AG08395 (cell line): ENCODE data around the gene MVK.
"Not testable (repeated sequence)": the region's sequence is repeated elsewhere in the genome, so short reads cannot be mapped to it uniquely, and the experiment has no call there.

ENCODE experiments used
- DNase-seq: peaks from one replicate; pipeline ENCODE4 v3.0.0; 2012; ENCODE audit warnings: mixed read lengths, low spot score

The MVK gene

DNA sequence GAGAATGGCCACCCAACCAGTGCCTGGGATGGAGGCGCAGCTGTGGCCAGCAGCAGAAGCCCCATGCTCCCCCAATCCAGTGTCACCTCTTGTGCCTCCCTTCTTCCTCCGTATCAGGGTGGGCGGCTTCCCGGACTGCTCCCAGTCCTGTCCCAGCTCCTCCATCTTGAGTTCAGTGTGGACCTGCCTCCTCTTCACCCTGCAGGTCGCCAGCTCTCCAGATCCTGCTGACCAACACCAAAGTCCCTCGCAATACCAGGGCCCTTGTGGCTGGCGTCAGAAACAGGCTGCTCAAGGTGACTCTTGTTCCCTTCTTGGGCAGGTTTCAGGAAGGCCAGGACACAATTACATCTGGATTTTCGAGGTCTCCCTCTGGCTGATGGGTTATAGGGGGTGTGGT lies 17.0 kb downstream of the MVK start:
- no peak for DNase-seq

DNA sequence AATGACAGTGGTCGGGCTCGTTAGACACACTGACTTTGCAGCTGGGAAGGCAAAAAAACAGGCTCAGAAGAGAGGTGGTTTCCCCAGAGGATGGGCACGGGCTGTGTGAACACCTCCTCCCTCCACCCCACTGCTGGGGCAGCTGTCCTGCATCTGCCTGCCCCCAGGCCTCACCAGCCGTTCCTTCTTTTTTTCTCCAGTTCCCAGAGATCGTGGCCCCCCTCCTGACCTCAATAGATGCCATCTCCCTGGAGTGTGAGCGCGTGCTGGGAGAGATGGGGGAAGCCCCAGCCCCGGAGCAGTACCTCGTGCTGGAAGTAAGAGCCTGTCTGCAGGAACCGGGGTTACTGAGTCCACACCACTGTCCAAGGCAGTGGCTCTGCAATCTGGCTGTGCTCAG lies 17.4 kb downstream of the MVK start:
- no peak for DNase-seq

DNA sequence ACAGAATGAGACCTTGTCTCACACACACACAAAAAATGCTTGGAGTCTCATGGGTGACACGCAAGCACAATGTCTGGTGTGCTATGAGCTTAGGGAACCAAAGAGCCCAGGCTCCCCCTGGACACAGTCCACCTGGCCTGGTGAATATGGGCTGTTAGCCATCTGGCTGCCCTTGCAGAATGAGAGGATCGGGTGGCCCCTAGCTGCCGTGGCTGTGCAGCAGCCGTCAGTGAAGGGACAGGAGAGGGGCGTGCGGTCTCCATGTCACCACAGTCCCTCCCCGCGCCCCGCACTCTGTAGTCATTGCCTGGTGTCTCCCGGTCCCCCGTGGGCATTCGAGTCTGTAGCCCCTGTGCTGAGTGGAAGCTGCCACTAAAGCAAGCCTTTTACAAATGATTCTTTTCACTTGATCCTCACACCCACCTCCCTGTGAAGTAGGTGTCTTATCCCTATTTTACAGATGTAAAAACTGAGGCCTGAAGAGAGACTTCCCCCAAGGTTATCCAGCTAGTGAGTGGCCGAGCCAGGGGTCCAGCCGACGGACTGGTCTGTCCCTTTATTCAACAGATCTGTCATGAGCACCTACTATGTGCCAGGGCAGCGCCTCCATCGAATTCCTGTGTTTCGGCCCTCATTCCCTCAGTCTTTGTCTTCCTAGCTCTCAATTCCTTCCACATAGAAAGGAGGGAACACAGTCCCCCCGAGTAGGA lies 18.8 kb downstream of the MVK start:
- no peak for DNase-seq

GRCh38 chr12:109592905-109593272 lies 19.3 kb downstream of the MVK start:
- DNase-seq, result no peak

GRCh38 chr12:109594556-109595317 lies 21.1 kb downstream of the MVK start:
- DNase-seq, result no peak

DNA sequence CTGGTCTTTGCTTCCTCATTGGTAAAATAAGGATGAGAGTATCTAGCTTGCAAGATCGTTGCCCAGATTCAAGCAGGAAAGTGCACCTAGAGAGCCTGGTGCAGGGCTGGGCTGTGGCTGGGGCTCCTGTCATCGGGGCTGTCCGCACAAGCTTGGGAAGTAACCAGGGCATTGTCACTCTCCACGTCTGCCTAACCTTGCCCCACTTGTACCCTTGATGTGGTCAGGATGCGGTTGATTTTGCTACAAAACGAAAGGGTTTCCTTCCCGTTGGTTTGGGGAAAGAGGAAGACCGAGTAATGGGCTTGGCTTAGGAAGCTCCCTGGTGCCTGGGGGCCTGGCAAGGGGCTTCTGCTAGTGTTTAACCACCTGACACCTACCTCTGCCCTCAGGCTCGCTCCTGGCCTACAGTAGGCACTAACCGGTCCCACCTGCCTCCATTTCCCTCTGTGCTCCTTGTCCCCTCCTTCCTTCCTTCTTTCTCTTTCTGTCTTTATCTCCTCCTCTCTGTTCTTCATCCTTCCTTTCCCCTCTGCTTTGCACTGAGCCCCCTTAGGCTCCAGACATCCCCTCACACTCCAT lies 21.8 kb downstream of the MVK start:
- no peak for DNase-seq

DNA sequence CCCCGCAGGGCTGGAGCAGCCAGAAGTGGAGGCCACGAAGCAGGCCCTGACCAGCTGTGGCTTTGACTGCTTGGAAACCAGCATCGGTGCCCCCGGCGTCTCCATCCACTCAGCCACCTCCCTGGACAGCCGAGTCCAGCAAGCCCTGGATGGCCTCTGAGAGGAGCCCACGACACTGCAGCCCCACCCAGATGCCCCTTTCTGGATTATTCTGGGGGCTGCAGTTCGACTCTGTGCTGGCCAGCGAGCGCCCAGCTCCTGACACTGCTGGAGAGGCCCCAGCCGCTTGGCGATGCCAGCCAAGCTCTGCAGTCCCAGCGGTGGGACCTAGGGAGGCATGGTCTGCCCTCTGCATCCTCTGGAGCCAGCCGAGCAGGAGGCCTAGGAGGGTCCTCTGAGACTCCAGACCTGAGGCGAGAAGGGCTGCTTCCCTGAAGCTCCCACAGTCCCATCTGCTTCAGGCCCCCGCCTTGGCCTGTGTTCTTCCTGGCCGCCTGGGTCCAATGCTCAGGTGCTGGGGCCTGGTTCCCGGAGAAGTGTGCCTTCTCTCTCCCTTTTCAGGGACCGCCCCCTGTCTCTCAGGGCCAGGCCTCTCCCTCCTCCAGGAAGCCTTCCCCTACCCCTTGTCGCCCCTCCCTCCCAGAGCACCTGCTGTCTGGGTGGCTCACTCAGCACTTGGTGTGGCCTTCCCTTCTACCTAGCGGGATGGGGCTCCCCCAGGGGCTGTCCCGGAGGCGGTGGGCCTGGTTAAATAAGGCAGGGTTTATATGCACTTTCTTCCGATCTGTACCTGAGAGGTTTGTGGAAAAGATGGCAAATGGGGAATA lies 23.0 kb downstream of the MVK start:
- no peak for DNase-seq

GRCh38 chr12:109597414-109597794 lies 23.8 kb downstream of the MVK start:
- no peak for DNase-seq

DNA sequence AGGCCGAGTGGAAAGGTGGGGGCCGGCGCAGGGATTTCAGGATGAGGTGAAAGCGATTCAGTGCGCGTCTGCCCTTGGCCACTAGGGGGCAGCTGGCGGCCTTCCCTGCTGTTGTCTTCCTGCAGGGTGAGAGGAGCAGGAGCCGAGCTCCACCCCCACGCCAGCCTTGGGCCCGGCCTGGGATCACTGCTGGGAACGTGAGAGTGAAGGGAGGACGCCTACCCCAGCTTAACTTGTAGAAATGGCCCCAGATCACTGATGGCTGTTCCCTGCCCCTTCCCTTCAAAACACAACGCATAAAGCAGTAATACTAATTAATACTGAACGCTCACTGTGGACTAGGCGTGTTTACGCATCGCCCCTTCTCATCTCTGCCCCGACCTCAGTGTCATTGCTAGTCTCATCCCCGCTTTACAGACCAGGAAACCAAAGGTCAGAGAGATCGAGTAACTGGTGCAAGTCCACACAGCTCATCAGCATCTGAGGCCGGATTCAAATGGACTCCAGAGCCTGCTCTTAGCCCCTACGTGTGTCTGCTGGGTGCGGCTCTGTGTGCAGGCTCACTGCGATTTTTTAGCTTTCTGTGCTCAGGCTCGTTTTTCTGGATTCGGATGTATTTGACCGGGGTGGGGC lies 24.3 kb downstream of the MVK start:
- peak; percentile 95 for DNase-seq

GRCh38 chr12:109598428-109598854 lies 24.8 kb downstream of the MVK start:
- no peak for DNase-seq

- DNase-seq, result no peak
Measured at GRCh38 chr12:109599087-109599486, 25.5 kb downstream of the MVK start.

- no peak for DNase-seq
Measured at GRCh38 chr12:109600481-109600880, 26.9 kb downstream of the MVK start.

DNA sequence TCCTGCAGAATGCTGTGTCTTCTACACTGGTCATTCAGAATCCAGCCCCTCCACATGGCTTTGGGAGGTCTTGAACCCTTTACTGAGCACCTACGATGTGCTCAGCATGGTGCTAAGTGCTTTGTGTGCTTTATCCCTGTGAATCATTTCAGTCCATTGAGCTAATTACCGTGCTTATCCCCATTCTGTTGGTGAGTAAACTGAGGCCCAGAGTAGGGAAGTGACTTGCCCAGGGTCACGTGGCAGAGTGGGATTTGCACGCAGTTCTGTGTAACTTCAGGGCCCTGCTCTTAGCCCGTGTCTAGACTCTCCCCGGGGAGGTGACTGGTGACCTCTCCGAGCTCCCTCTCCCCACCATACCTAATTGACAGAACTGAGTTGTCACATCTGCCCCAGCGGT lies 27.4 kb downstream of the MVK start:
- DNase-seq, result no peak

- DNase-seq, result no peak
Measured at GRCh38 chr12:109601557-109601956, 28.0 kb downstream of the MVK start.

DNA sequence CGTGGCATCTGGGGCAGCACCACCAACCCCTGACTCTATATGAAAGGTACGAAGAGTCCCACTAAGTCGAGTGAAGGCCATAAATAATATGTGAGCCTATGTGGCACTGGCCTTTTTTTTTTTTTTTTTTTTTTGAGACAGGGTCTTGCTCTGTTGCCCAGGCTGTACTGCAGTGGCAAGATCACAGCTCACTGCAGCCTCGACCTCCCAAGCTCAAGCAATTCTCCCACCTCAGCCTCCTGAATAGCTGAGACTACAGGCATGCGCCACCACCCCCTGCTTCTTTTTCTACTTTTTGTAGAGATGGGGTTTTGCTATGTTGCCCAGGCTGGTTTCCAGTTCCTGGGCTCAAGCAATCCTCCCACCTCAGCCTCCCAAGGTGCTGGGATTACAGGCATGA lies 28.5 kb downstream of the MVK start:
- DNase-seq, result not testable (repeated sequence)

DNA sequence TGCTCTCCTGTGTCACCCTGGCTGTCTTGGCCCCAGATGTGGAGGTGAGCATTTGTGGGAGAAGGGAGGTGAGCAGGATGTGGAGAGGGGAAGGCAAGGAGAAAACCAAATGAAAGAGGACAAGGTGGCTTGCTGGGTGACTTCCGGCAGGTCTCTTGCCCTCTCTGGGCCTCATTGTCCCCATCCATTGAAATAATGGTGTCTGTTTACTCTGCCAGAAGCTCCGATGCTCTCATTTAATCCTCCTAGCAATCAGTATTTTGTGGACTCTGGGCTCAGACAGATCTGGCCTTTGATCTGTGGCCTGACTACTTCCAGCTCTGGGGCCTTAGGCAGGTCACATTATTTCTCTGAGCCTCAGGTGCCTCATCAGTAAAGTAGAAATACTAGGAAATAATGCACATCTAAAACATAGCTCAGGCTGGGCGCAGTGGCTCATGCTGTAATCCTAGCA lies 30.6 kb downstream of the MVK start:
- DNase-seq, result no peak

DNA sequence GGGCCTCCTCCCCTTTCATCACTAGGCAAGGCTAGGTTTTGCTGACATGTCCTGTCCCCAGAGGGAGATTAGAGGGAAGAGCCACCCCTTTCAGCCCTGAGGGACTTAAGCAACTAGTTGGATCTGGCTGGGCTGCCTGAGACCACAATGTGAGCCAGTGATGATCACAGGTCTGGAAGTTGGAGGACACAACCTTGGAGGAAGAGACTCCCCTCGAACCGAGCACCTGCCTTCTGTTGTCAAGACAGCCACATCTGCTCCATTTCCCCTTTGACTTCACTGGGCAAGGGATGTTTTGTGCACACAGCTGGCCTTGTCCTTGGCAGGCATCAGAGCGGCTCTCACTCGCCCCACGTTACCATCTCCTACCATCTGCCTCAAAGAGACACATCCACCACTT lies 31.4 kb downstream of the MVK start:
- DNase-seq, result no peak

- DNase-seq, result no peak
Measured at GRCh38 chr12:109605599-109606228, 32.1 kb downstream of the MVK start.

- DNase-seq, result no peak
Measured at GRCh38 chr12:109606320-109607028, 32.9 kb downstream of the MVK start.

- no peak for DNase-seq
Measured at GRCh38 chr12:109607618-109608017, 34.0 kb downstream of the MVK start.

- DNase-seq, result no peak
Measured at GRCh38 chr12:109608270-109608669, 34.7 kb downstream of the MVK start.
